HEK293 (cell line): Measurements from ENCODE around the gene TBX3.
A peak's percentile ranks its signal among the peaks of the same experiment; 100 is the strongest.
"Not testable (repeated sequence)": the region's sequence is repeated elsewhere in the genome, so short reads cannot be mapped to it uniquely, and the experiment has no call there.

Experiments used
- CTCF ChIA-PET: fragments of 350-600 bp; formaldehyde crosslinking; extraction: SDS; loops from one replicate; lab custom pipeline; 2021; ENCODE audit warnings: antibody characterized with exemption; lab: Yijun Ruan, JAX
- POLR2A ChIA-PET: fragments of 300-600 bp; formaldehyde crosslinking; extraction: SDS; loops from one replicate; lab custom pipeline; 2020; ENCODE audit warnings: antibody characterized with exemption, inconsistent platforms; lab: Yijun Ruan, JAX
- H3K27ac ChIP-seq: fragments of 200-500 bp; sonication (Bioruptor generic); 2 replicates; pipeline ENCODE4 v1.5.1; 2014; ENCODE audit warnings: low read depth, low read length, control low read depth, inconsistent platforms; ENCODE audit errors: extremely low read depth
- H3K36me3 ChIP-seq, 2 experiments: fragments of 200-500 bp in 1 of 2; sonication (Bioruptor generic) in 1 of 2; 1 replicate in 1 of 2; 2 replicates in 1 of 2; pipeline ENCODE4 v1.5.1; 2014 to 2017; ENCODE audit warnings: inconsistent platforms in 2 of 2, low read length in 2 of 2; ENCODE audit not compliant: control insufficient read depth in 2 of 2, insufficient read depth in 1 of 2
- H3K4me1 ChIP-seq: fragments of 200-500 bp; sonication (Bioruptor generic); 2 replicates; pipeline ENCODE4 v1.5.1; 2014; ENCODE audit warnings: mild to moderate bottlenecking, low read length, inconsistent platforms; ENCODE audit not compliant: control insufficient read depth, insufficient read depth
- H3K4me3 ChIP-seq: 2 replicates; pipeline ENCODE4 v1.5.1; 2011; ENCODE audit warnings: low read depth, mild to moderate bottlenecking, control low read depth, low read length, moderate library complexity
- H3K9me3 ChIP-seq: fragments of 200-500 bp; sonication (Bioruptor generic); 2 replicates; pipeline ENCODE4 v1.5.1; 2014; ENCODE audit warnings: low read depth, low read length, inconsistent platforms; ENCODE audit not compliant: control insufficient read depth, insufficient read depth
- PRDM1 ChIP-seq: fragments of 450-650 bp; formaldehyde crosslinking; IDR thresholded peaks from 2 replicates; pipeline ENCODE4; 2016; ENCODE audit warnings: missing biosample characterization, missing genetic modification characterization
- SCRT1 ChIP-seq: fragments of 450-650 bp; formaldehyde crosslinking; IDR thresholded peaks from 2 replicates; pipeline ENCODE4 v1.5.1; 2016; ENCODE audit warnings: missing biosample characterization, missing genetic modification characterization, borderline replicate concordance
- SCRT2 ChIP-seq: fragments of 450-650 bp; formaldehyde crosslinking; IDR thresholded peaks from 2 replicates; pipeline ENCODE4 v1.5.1; 2016; ENCODE audit warnings: missing biosample characterization, missing genetic modification characterization
- ZBTB20 ChIP-seq: fragments of 450-650 bp; formaldehyde crosslinking; IDR thresholded peaks from 2 replicates; pipeline ENCODE4 v1.5.1; 2016; ENCODE audit warnings: missing biosample characterization, missing genetic modification characterization
- ZFP41 ChIP-seq: fragments of 450-650 bp; formaldehyde crosslinking; IDR thresholded peaks from 2 replicates; pipeline ENCODE4 v1.5.1; 2016; ENCODE audit warnings: missing biosample characterization, missing genetic modification characterization, borderline replicate concordance
- ZNF211 ChIP-seq: fragments of 450-650 bp; formaldehyde crosslinking; IDR thresholded peaks from 2 replicates; pipeline ENCODE4 v1.5.1; 2016; ENCODE audit warnings: low read depth, missing biosample characterization, missing genetic modification characterization
- ZNF292 ChIP-seq: fragments of 450-650 bp; formaldehyde crosslinking; IDR thresholded peaks from 2 replicates; pipeline ENCODE4 v1.5.1; 2016; ENCODE audit warnings: low read depth, missing biosample characterization, missing genetic modification characterization, borderline replicate concordance
- ZNF362 ChIP-seq: fragments of 450-650 bp; formaldehyde crosslinking; IDR thresholded peaks from 2 replicates; pipeline ENCODE4 v1.5.1; 2016; ENCODE audit warnings: missing biosample characterization, missing genetic modification characterization
- ZNF366 ChIP-seq: fragments of 450-650 bp; formaldehyde crosslinking; conservative IDR thresholded peaks from 2 replicates; pipeline ENCODE4 v1.5.1; 2016; ENCODE audit warnings: missing biosample characterization, missing genetic modification characterization
- ZNF394 ChIP-seq: fragments of 450-650 bp; formaldehyde crosslinking; IDR thresholded peaks from 2 replicates; pipeline ENCODE4 v1.5.1; 2016; ENCODE audit warnings: missing biosample characterization, missing genetic modification characterization, mild to moderate bottlenecking, moderate library complexity, borderline replicate concordance
- ZNF449 ChIP-seq: fragments of 450-650 bp; formaldehyde crosslinking; IDR thresholded peaks from 2 replicates; pipeline ENCODE4 v1.5.1; 2017; ENCODE audit warnings: missing biosample characterization, mild to moderate bottlenecking, missing genetic modification characterization, moderate library complexity
- ZNF610 ChIP-seq: fragments of 450-650 bp; formaldehyde crosslinking; IDR thresholded peaks from 2 replicates; pipeline ENCODE4 v1.5.1; 2016; ENCODE audit warnings: missing biosample characterization, missing genetic modification characterization, borderline replicate concordance
- TF ChIP-seq, protein P1 (sequence below): fragments of 450-650 bp; formaldehyde crosslinking; conservative IDR thresholded peaks from 2 replicates; pipeline ENCODE4 v1.5.1; 2016; ENCODE audit warnings: low read depth, missing biosample characterization, missing genetic modification characterization
- TF ChIP-seq, protein P2 (sequence below): fragments of 450-650 bp; formaldehyde crosslinking; IDR thresholded peaks from 2 replicates; pipeline ENCODE4 v1.5.1; 2016; ENCODE audit warnings: missing biosample characterization, missing genetic modification characterization, low read depth

Gene TBX3

GRCh38 chr12:114709112-114709511 is 25.1 kb upstream of the TBX3 start:
- Histone ChIP-seq H3K36me3 (no peaks in the 10 kb centered on the region), H3K4me3 (no peak overlapping the region), H3K27ac (no peak overlapping the region), H3K4me1 (peaks cover under 1% of the 10 kb centered on the region; the same call in 1 of the 2 replicates), H3K9me3 (no peaks in the 10 kb centered on the region)
- ChIA-PET POLR2A (no interaction called here), CTCF (no interaction called here)
- TF ChIP-seq, protein P1, sequence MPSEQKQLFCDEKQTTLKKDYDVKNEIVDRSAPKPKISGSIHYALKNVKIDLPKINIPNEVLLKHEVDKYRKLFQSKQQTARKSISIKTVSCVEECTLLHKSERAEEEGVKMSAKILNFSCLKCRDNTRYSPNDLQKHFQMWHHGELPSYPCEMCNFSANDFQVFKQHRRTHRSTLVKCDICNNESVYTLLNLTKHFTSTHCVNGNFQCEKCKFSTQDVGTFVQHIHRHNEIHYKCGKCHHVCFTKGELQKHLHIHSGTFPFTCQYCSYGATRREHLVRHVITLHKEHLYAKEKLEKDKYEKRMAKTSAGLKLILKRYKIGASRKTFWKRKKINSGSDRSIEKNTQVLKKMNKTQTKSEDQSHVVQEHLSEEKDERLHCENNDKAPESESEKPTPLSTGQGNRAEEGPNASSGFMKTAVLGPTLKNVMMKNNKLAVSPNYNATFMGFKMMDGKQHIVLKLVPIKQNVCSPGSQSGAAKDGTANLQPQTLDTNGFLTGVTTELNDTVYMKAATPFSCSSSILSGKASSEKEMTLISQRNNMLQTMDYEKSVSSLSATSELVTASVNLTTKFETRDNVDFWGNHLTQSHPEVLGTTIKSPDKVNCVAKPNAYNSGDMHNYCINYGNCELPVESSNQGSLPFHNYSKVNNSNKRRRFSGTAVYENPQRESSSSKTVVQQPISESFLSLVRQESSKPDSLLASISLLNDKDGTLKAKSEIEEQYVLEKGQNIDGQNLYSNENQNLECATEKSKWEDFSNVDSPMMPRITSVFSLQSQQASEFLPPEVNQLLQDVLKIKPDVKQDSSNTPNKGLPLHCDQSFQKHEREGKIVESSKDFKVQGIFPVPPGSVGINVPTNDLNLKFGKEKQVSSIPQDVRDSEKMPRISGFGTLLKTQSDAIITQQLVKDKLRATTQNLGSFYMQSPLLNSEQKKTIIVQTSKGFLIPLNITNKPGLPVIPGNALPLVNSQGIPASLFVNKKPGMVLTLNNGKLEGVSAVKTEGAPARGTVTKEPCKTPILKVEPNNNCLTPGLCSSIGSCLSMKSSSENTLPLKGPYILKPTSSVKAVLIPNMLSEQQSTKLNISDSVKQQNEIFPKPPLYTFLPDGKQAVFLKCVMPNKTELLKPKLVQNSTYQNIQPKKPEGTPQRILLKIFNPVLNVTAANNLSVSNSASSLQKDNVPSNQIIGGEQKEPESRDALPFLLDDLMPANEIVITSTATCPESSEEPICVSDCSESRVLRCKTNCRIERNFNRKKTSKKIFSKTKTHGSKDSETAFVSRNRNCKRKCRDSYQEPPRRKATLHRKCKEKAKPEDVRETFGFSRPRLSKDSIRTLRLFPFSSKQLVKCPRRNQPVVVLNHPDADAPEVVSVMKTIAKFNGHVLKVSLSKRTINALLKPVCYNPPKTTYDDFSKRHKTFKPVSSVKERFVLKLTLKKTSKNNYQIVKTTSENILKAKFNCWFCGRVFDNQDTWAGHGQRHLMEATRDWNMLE: no peak
- TF ChIP-seq, protein P2, sequence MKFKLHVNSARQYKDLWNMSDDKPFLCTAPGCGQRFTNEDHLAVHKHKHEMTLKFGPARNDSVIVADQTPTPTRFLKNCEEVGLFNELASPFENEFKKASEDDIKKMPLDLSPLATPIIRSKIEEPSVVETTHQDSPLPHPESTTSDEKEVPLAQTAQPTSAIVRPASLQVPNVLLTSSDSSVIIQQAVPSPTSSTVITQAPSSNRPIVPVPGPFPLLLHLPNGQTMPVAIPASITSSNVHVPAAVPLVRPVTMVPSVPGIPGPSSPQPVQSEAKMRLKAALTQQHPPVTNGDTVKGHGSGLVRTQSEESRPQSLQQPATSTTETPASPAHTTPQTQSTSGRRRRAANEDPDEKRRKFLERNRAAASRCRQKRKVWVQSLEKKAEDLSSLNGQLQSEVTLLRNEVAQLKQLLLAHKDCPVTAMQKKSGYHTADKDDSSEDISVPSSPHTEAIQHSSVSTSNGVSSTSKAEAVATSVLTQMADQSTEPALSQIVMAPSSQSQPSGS (tag by site-specific recombination): peak; percentile 51
- TF ChIP-seq ZNF292 (tag by site-specific recombination): no peak

DNA sequence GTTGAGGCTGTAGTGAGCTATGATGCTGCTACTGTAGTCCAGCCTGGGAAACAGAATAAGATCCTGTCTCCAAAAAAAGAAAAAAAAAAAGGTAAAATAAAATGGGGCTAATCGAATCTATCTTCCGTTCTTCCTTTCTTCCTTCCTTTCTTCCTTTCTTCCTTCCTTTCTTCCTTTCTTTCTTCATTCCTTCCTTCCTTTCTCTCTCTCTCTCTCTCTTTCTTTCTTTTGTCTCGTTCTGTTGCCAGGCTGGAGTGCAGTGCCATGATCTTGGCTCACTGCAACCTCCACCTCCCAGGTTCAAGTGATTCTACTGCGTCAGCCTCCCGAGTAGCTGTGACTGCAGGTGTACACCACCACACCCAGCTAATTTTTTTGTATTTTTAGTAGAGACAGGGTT is 24.6 kb upstream of the TBX3 start:
- H3K36me3 ChIP-seq, H3K9me3 ChIP-seq, H3K4me1 ChIP-seq, POLR2A ChIA-PET, H3K27ac ChIP-seq, H3K4me3 ChIP-seq: not testable (repeated sequence)
- CTCF ChIA-PET: interaction anchor here (0.8 kb wide), 1 partner anchor 156 kb away, joined by 5 read pairs; no protein-coding TSS in a partner anchor
- peak; percentile 70 for TF ChIP-seq PRDM1 (tag by site-specific recombination)
- peak; percentile 53; the same call in 1 of the 2 replicates for TF ChIP-seq ZNF366 (tag by site-specific recombination)

- Histone ChIP-seq H3K9me3 (no peaks in the 10 kb centered on the region), H3K4me3 (no peak overlapping the region), H3K27ac (no peak overlapping the region), H3K4me1 (peaks cover 11% of the 10 kb centered on the region; the same call in 1 of the 2 replicates), H3K36me3 (no peaks in the 10 kb centered on the region)
- ChIA-PET CTCF (interaction anchor here (0.7 kb wide), 1 partner anchor 1307 kb away, joined by 3 read pairs; no protein-coding TSS in a partner anchor), POLR2A (no interaction called here)
- no peak for TF ChIP-seq ZNF362
- TF ChIP-seq ZNF610 (tag by site-specific recombination): no peak
- no peak for TF ChIP-seq ZNF211 (tag by site-specific recombination)
- no peak for TF ChIP-seq ZFP41 (tag by site-specific recombination)
- TF ChIP-seq ZNF394 (tag by site-specific recombination): no peak
- no peak for TF ChIP-seq ZNF449 (tag by site-specific recombination)
- peak; percentile 92 for TF ChIP-seq ZBTB20 (tag by site-specific recombination)
- no peak for TF ChIP-seq SCRT1 (tag by site-specific recombination)
- 0 out of 2 replicates have a peak, but pooled peaks have one; percentile 10 for TF ChIP-seq SCRT2 (tag by site-specific recombination)
Measured at GRCh38 chr12:114704096-114704495, 20.1 kb upstream of the TBX3 start.
